ENCODE measurements around the gene NDUFC2.

Gene NDUFC2

DNA sequence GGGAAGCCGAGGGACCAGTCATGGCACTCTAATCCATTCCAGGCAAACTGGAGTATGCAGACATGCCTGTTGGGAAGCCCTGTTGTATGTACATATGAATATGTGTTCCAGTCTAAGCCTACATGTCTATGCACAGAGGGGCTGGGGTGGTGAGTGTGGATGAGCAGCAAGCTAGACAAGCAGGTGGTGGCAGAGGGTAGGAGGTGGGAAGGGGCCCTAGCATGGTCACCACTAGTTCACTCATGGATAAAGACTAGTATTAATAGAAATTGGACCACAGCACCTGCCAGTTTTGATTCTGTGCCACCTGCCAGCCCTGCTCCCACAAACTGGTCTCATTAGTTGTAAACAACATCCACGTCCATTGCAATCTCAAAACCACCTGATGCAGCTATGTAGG, 14.5 kb downstream of the NDUFC2 start:
- H3K79me2 ChIP-seq (ENCODE audit: insufficient read depth, low read depth), result no peaks in the 10 kb centered on the region
- H3K4me1 ChIP-seq (ENCODE audit: low read depth, poor library complexity, severe bottlenecking), result peaks cover 14% of the 10 kb centered on the region
- TF ChIP-seq, protein P1, sequence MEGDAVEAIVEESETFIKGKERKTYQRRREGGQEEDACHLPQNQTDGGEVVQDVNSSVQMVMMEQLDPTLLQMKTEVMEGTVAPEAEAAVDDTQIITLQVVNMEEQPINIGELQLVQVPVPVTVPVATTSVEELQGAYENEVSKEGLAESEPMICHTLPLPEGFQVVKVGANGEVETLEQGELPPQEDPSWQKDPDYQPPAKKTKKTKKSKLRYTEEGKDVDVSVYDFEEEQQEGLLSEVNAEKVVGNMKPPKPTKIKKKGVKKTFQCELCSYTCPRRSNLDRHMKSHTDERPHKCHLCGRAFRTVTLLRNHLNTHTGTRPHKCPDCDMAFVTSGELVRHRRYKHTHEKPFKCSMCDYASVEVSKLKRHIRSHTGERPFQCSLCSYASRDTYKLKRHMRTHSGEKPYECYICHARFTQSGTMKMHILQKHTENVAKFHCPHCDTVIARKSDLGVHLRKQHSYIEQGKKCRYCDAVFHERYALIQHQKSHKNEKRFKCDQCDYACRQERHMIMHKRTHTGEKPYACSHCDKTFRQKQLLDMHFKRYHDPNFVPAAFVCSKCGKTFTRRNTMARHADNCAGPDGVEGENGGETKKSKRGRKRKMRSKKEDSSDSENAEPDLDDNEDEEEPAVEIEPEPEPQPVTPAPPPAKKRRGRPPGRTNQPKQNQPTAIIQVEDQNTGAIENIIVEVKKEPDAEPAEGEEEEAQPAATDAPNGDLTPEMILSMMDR (conservative IDR thresholded peaks at IDR 0.05; ENCODE audit: low read depth, low read length), result no peak
- H3K4me3 ChIP-seq (IDR thresholded peaks at IDR 0.05; ENCODE audit: insufficient read depth, low read depth, low read length), result no peak overlapping the region
- H3K27me3 ChIP-seq (ENCODE audit: insufficient read depth, low read depth), result no peaks in the 10 kb centered on the region
- H3K9ac ChIP-seq, result no peak overlapping the region
- H3K4me2 ChIP-seq, result no peak overlapping the region; the same call in 1 of the 2 replicates
- H4K20me1 ChIP-seq (ENCODE audit: insufficient read depth), result no peaks in the 10 kb centered on the region
- no peak overlapping the region for H3K27ac ChIP-seq
- H2AFZ ChIP-seq (ENCODE audit: low read depth), result no peak overlapping the region
- H3K36me3 ChIP-seq (ENCODE audit: insufficient read depth), result peaks cover 9% of the 10 kb centered on the region; the same call in 1 of the 2 replicates

DNA sequence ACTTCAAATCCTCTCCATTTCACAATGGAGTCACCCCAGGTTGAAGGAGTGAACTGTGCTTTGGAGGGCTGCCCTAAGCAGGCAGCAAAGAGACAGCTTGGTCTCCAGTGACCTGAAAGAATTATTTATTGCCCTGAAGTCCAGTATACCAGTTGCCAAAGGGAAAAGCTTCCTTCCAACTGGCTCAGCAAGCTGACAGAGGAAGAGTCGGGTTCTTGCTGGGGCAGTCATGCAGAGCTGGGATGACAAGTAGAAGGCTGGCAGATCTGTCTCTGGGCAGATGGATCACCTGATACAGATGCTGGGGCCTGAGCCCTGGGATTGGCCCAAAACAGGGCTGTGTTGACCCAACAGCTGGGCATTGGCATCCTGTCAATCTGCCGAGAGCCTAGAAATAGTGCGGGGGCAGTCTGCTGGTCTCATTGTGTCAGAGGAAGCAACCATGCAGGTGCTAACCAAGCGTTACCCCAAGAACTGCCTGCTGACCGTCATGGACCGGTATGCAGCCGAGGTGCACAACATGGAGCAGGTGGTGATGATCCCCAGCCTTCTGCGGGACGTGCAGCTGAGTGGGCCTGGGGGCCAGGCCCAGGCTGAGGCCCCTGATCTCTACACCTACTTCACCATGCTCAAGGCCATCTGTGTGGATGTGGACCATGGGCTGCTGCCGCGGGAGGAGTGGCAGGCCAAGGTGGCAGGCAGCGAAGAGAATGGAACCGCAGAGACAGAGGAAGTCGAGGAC, 16.1 kb downstream of the NDUFC2 start, which contains the start of gene THRSP:
Gene THRSP (plus strand): TSS at position 422 of the 742 bp plus-strand sequence. CDS start 21 bp downstream, at position 443.
- Histone ChIP-seq H3K27ac (no peak within 1 kb of the TSS), H2AFZ (ENCODE audit: low read depth) (no peak within 1 kb of the TSS)

DNA sequence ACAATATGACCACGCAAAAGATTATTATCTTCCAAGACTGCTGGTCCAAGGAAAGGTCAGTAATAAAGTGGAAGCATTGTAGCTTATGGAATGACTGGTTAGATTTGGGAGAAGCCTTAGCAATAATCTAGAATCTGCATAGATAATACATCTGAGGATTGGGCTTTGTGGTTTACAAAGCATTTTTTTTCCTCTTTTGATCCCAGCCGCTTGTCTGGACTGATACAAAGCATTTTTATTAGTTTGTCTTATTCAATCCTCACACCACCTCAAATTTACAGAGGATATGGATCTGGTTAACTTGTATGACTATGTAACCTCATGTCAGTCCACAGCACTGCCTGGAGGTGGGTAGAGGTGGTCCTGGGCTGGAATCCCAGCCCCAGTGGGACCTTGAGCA, 17.0 kb downstream of the NDUFC2 start:
- no peaks in the 10 kb centered on the region for H3K36me3 ChIP-seq (ENCODE audit: insufficient read depth)
- peaks cover 14% of the 10 kb centered on the region for H3K4me1 ChIP-seq (ENCODE audit: low read depth, poor library complexity, severe bottlenecking)
- H4K20me1 ChIP-seq (ENCODE audit: insufficient read depth), result no peaks in the 10 kb centered on the region
- no peak overlapping the region for H3K4me3 ChIP-seq (IDR thresholded peaks at IDR 0.05; ENCODE audit: insufficient read depth, low read depth, low read length)
- H2AFZ ChIP-seq (ENCODE audit: low read depth), result no peak overlapping the region
- no peaks in the 10 kb centered on the region for H3K27me3 ChIP-seq (ENCODE audit: insufficient read depth, low read depth)
- TF ChIP-seq, protein P1 (conservative IDR thresholded peaks at IDR 0.05; ENCODE audit: low read depth, low read length), result no peak
- no peak overlapping the region for H3K27ac ChIP-seq
- no peaks in the 10 kb centered on the region for H3K79me2 ChIP-seq (ENCODE audit: insufficient read depth, low read depth)
- H3K9ac ChIP-seq, result no peak overlapping the region
- no peak overlapping the region for H3K4me2 ChIP-seq

More for the DNA sequence above, 16.1 kb downstream of the NDUFC2 start, which contains the start of gene THRSP:
- H3K36me3 ChIP-seq (ENCODE audit: insufficient read depth), result no peaks in the 10 kb centered on the region
- TF ChIP-seq, protein P1 (conservative IDR thresholded peaks at IDR 0.05; ENCODE audit: low read depth, low read length), result no peak
- H3K4me3 ChIP-seq (IDR thresholded peaks at IDR 0.05; ENCODE audit: insufficient read depth, low read depth, low read length), result no peak within 1 kb of the TSS
- no peaks in the 10 kb centered on the region for H3K79me2 ChIP-seq (ENCODE audit: insufficient read depth, low read depth)
- H3K4me1 ChIP-seq (ENCODE audit: low read depth, poor library complexity, severe bottlenecking), result peaks cover 14% of the 10 kb centered on the region
- no peaks in the 10 kb centered on the region for H4K20me1 ChIP-seq (ENCODE audit: insufficient read depth)
- H3K27me3 ChIP-seq (ENCODE audit: insufficient read depth, low read depth), result no peaks in the 10 kb centered on the region
- no peak within 1 kb of the TSS for H3K9ac ChIP-seq
- H3K4me2 ChIP-seq, result no peak within 1 kb of the TSS

DNA sequence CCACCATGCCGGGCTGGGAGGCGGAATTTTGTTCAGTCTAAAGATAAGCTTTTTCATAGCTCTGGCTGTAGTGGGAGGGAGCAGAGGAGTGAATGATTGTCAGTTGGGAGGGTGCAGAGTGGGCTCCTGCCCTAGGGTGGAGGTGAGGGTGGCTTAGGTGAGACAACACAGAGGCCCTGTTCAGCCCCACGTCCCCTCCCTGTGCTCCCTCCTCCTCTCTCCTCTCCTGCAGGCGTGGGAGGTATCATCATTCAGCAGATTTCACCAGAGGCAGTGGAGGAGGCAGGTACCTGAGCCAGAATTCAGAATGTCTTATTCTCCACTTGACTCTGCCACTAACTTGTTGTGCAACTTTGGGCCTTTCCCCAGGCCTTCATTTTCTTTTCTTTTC, 17.7 kb downstream of the NDUFC2 start:
- H3K27me3 ChIP-seq (ENCODE audit: insufficient read depth, low read depth), result no peaks in the 10 kb centered on the region
- no peaks in the 10 kb centered on the region for H3K79me2 ChIP-seq (ENCODE audit: insufficient read depth, low read depth)
- no peak overlapping the region for H3K4me2 ChIP-seq
- no peak overlapping the region for H3K4me3 ChIP-seq (IDR thresholded peaks at IDR 0.05; ENCODE audit: insufficient read depth, low read depth, low read length)
- no peak overlapping the region for H3K9ac ChIP-seq
- H2AFZ ChIP-seq (ENCODE audit: low read depth), result no peak overlapping the region
- no peak overlapping the region for H3K27ac ChIP-seq
- H3K36me3 ChIP-seq (ENCODE audit: insufficient read depth), result no peaks in the 10 kb centered on the region
- peaks cover 14% of the 10 kb centered on the region for H3K4me1 ChIP-seq (ENCODE audit: low read depth, poor library complexity, severe bottlenecking)
- no peaks in the 10 kb centered on the region for H4K20me1 ChIP-seq (ENCODE audit: insufficient read depth)
- TF ChIP-seq, protein P1 (conservative IDR thresholded peaks at IDR 0.05; ENCODE audit: low read depth, low read length), result no peak
